Lower leg skin (tissue), 4 donors: ENCODE measurements around the gene MYADML2. TPM values are rescaled to one million over a fixed set of nuclear protein-coding genes. Genes with fewer than 3 reads are reported as not detected.

Experiments used
- DNase-seq, 2 donors: peaks; one replicate each; pipeline ENCODE4 v3.0.0-alpha.2; 2019; ENCODE audit warnings: low spot score in 2 of 2
- H3K4me3 ChIP-seq: fragments of 200-600 bp; sonication (generic); 2 replicates; pipeline ENCODE4 v1.5.1; 2017; ENCODE audit warnings: mild to moderate bottlenecking, low read depth; ENCODE audit not compliant: poor library complexity, severe bottlenecking
- CTCF ChIP-seq, 3 donors: fragments of 450-650 bp; IDR thresholded peaks; one replicate each; pipeline ENCODE4 v1.5.1; 2016; ENCODE audit warnings: antibody characterized with exemption in 3 of 3, mild to moderate bottlenecking in 3 of 3, moderate library complexity in 2 of 3
- POLR2A ChIP-seq, 2 donors: fragments of 450-650 bp; IDR thresholded peaks; one replicate each; pipeline ENCODE4 v1.6.1; 2016 to 2017; ENCODE audit warnings: antibody characterized with exemption in 2 of 2, mild to moderate bottlenecking in 1 of 2, moderate library complexity in 1 of 2
- WGBS, 2 donors: methylation state at CpG; one replicate each; pipeline ENCODE4 v1.1.5; 2018; 5-methylcytosine and 5-hydroxymethylcytosine counted together
- intact Hi-C: fragments of 100-400 bp; cut with DNase I; formaldehyde crosslinking; loops from one replicate; pipeline ENCODE4 v1.15.0; 2023; ENCODE audit warnings: low total_unique reads
- total RNA-seq, 4 donors: library from RNA; depleted of rRNA; stranded (reverse); fragments of >200 nt; gene quantifications; one replicate each; pipeline ENCODE4 v1.1.0, GENCODE V29; 2016

MYADML2 gene
- total RNA-seq, 4 donors from 2014 or later: not detected

DNA sequence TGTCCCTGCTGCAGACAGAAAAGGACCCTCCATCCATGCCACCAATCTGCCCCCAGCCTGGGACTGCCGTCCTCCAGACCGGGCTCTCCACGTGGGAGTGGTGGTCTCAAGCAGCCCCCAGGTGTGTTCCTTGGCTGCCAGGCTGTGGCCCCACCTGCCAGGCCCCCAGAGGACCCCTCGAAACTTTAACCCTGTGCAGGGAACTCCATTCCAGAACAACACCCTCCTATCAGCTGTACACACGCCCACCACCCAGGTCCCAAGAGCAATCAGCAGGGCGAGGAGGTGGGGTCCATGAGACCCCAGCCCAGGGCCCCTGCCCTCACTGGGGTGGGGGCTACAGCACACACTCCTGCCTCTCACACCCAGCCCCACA lies 11.3 kb downstream of the MYADML2 start:
- intact Hi-C loops: no loop called here
- WGBS, 2 donors: 80 to 91% methylated on average over 5 to 6 of the region's 6 CpGs
- no peak for TF ChIP-seq CTCF (IDR thresholded peaks at IDR 0.05)
- no peak for TF ChIP-seq POLR2A (IDR thresholded peaks at IDR 0.05)
- DNase-seq: no peak
- H3K4me3 ChIP-seq: no peak overlapping the region

DNA sequence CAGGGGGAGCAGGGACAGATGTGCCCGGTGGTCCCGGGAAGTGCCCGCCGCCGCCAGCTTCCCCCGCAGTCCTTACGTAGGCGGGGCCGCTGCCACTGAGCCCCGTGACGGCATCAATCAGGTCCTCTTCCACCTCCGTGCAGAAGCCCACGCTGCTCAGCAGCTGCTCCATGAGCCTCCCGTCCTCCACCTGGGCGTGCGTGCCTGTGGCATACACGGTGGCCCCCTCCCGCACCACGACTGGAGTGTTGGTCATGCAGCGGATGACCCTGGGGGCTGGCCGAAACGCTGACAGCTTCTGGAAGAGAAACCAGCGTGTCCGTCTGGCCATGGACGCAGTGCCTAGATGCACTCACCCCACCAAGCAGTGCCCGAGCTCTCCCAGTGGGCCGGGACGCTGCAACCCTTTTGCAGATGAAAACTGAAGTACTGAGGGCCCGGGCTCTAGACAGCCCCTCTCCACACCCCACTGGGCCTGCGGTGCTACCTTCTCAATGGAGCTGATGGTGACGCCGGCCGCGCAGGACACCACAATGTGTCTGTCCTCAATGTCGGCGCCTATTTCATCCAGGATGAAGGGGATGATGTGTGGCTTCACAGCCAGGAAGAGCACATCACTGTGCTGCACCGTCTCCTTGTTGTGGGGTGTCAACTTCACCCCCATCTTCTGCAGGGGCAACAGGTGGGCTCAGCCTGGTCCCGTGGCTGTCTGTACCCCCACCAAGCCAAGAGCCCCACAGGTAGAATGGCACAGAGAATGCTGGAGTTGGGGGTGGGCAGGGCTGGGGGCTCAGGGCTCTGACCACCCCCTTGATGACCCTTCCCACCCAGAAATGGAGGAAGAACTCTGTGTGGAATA lies 12.0 kb downstream of the MYADML2 start:
- WGBS, 2 donors: 93 to 94% methylated on average over 25 to 32 of the region's 38 CpGs
- intact Hi-C loops: no loop called here
- DNase-seq: no peak
- no peak overlapping the region for H3K4me3 ChIP-seq
- TF ChIP-seq CTCF (IDR thresholded peaks at IDR 0.05): no peak
- TF ChIP-seq POLR2A (IDR thresholded peaks at IDR 0.05): no peak

GRCh38 chr17:81934098-81934757 lies 12.8 kb downstream of the MYADML2 start:
- intact Hi-C loops: no loop called here
- WGBS, 2 donors: 81 to 87% methylated on average over 18 to 22 of the region's 23 CpGs
- TF ChIP-seq CTCF (IDR thresholded peaks at IDR 0.05) (no peak), POLR2A (IDR thresholded peaks at IDR 0.05) (no peak)

GRCh38 chr17:81933178-81933699 lies 13.8 kb downstream of the MYADML2 start:
- intact Hi-C loops: no loop called here
- H3K4me3 ChIP-seq: no peak overlapping the region
- no peak for TF ChIP-seq CTCF (IDR thresholded peaks at IDR 0.05)
- no peak for TF ChIP-seq POLR2A (IDR thresholded peaks at IDR 0.05)
- WGBS, 2 donors: 84 to 88% methylated on average over 14 of the region's 14 CpGs
- no peak for DNase-seq

More at GRCh38 chr17:81934098-81934757, 12.8 kb downstream of the MYADML2 start:
- DNase-seq: no peak
- no peak overlapping the region for H3K4me3 ChIP-seq

GRCh38 chr17:81932333-81932983 lies 14.6 kb downstream of the MYADML2 start:
- no peak for TF ChIP-seq POLR2A (IDR thresholded peaks at IDR 0.05)
- TF ChIP-seq CTCF (IDR thresholded peaks at IDR 0.05): no peak
- intact Hi-C loops: no loop called here
- 92 to 94% methylated on average over 8 of the region's 9 CpGs for WGBS, 2 donors
- no peak overlapping the region for H3K4me3 ChIP-seq
- no peak for DNase-seq
